ENCODE results near the gene EHBP1L1. TPM values are rescaled to one million over a fixed set of nuclear protein-coding genes. Genes with fewer than 3 reads are reported as not detected.

EHBP1L1 gene
- total RNA-seq, 1 experiment from 2014 or later, result 105 TPM

DNA sequence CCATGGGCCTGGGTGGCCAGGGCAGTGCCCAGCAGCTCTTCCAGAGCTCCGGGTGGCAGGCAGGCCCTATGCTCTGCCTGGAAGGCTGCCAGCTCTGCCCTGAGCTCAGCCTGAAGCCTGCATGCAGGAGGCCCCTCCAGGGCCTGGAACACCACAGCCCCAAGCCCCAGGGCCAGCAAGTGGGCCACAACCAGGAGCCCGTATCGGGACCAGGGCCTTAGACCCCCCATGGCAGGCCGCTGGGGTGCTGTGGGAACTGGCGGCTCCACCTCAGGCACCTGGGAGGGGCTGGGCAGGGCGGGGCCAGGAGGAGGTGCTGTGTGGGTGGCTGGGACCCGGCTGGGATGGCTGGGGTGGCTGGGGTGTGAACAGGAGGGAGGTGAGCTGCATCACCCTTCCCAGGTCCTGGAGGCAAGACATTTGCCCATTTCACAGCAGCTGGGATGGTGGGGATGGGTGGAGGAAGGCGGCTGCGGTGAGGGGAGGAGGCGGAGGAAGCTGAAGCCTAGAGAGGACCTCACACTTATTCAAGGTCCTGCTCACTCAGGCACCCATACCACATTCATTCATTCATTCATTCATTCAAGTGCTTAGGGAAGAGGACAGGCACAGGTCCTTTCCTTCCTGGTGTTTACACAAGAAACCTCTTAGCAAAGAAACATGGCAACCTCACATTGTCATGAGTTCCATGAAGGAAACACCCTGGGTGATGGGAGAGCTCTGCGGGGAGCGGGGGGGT lies 19.9 kb downstream of the EHBP1L1 start, which contains the start of gene KCNK7:
KCNK7 (minus strand) TSS at position 258 of the 739 bp plus-strand sequence; CDS start at position 230, 28 bp downstream.
- Histone ChIP-seq H3K36me3 (ENCODE audit: control insufficient read depth in 1 of 2, insufficient read depth in 2 of 2, low read length in 2 of 2) (peaks cover 0 to 6% of the 10 kb centered on the region in 2 experiments; a peak in 1 of 4 replicates), H3K27me3 (ENCODE audit: insufficient read depth, low read length) (no peaks in the 10 kb centered on the region), H3K79me2 (ENCODE audit: insufficient read depth, low read length) (no peaks in the 10 kb centered on the region), H2AFZ (ENCODE audit: low read depth, low read length, poor library complexity, severe bottlenecking) (no peak within 1 kb of the TSS), H3K4me2 (ENCODE audit: low read length) (peak within 1 kb of the TSS; percentile 36), H4K20me1 (ENCODE audit: insufficient read depth) (no peaks in the 10 kb centered on the region), H3K4me1 (ENCODE audit: control insufficient read depth in 1 of 2, insufficient read depth in 2 of 2, low read length in 2 of 2) (peaks cover 12 to 19% of the 10 kb centered on the region in 2 experiments), H3K4me3 (replicated peaks in 1 of 2; ENCODE audit: low read depth in 1 of 2, low read length in 2 of 2) (no peak within 1 kb of the TSS), H3K9ac (ENCODE audit: low read length) (no peak within 1 kb of the TSS), H3K9me3 (ENCODE audit: control insufficient read depth in 1 of 2, insufficient read depth in 1 of 2, low read depth in 1 of 2, low read length in 2 of 2) (no peaks in the 10 kb centered on the region), H3K27ac (ENCODE audit: low read depth, low read length) (no peak within 1 kb of the TSS; the same call in 1 of the 2 replicates), H3K9me2 (ENCODE audit: insufficient read depth) (no peaks in the 10 kb centered on the region)
- ChIA-PET POLR2A (no interaction called here), RAD21 (ENCODE audit: low non-redundant PET in 1 of 2, low total read pairs in 2 of 2, uncharacterized antibody in 2 of 2, unreplicated experiment in 2 of 2) (no interaction called here), CTCF (interaction anchor here (3.5 kb wide), 1 partner anchor 54 kb away, joined by 28 read pairs; no protein-coding TSS in a partner anchor)
- DNase-seq (ENCODE audit: low read depth, low spot score) (no peak), ATAC-seq (peak; percentile 63)
- BruUV-seq (replicated peaks), result no TSS peak
- TF ChIP-seq EZH2phosphoT487 (IDR thresholded peaks at IDR 0.05; ENCODE audit: borderline replicate concordance) (no peak), POLR2AphosphoS5 (IDR thresholded peaks at IDR 0.05; ENCODE audit: low read depth, low read length) (no peak), RAD21 (IDR thresholded peaks at IDR 0.05; ENCODE audit: low read depth) (no peak), ZFX (IDR thresholded peaks at IDR 0.05) (no peak), ZNF274 (IDR thresholded peaks at IDR 0.05; ENCODE audit: low read depth, low read length) (no peak)
- intact Hi-C loops (cut with micrococcal nuclease), result no loop called here

DNA sequence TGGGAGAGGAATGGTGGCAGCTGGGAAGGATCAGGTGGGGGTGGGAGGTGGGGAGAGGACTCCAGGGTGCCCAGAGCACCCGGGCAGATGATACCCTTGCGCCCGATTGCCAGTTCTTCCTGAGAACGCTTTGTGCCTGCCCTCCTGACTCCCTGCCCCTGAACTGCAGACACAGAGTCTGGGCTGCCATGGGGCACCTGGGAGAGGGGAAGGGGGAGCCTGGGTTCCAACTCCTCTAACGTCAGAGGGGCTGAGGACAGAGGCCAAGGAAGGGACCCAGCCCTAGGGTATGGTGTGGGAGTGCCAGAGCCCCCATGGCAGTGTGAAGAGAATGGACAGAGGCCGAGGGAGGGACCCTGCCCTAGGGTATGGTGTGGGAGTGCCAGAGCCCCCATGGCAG lies 20.7 kb downstream of the EHBP1L1 start:
- BruUV-seq (replicated peaks), result no TSS peak
- ChIA-PET RAD21 (ENCODE audit: low non-redundant PET in 1 of 2, low total read pairs in 2 of 2, uncharacterized antibody in 2 of 2, unreplicated experiment in 2 of 2) (no interaction called here), POLR2A (no interaction called here), CTCF (no interaction called here)
- ATAC-seq (no peak), DNase-seq (ENCODE audit: low read depth, low spot score) (no peak)
- Histone ChIP-seq H3K27ac (ENCODE audit: low read depth, low read length) (no peak overlapping the region), H3K79me2 (ENCODE audit: insufficient read depth, low read length) (no peaks in the 10 kb centered on the region), H2AFZ (ENCODE audit: low read depth, low read length, poor library complexity, severe bottlenecking) (no peak overlapping the region), H3K9me3 (ENCODE audit: control insufficient read depth in 1 of 2, insufficient read depth in 1 of 2, low read depth in 1 of 2, low read length in 2 of 2) (no peaks in the 10 kb centered on the region), H3K9ac (ENCODE audit: low read length) (no peak overlapping the region), H3K36me3 (ENCODE audit: control insufficient read depth in 1 of 2, insufficient read depth in 2 of 2, low read length in 2 of 2) (peaks cover 0 to 6% of the 10 kb centered on the region in 2 experiments; a peak in 1 of 4 replicates), H3K27me3 (ENCODE audit: insufficient read depth, low read length) (no peaks in the 10 kb centered on the region), H3K4me2 (ENCODE audit: low read length) (no peak overlapping the region), H3K9me2 (ENCODE audit: insufficient read depth) (no peaks in the 10 kb centered on the region), H3K4me3 (replicated peaks in 1 of 2; ENCODE audit: low read depth in 1 of 2, low read length in 2 of 2) (no peak overlapping the region), H4K20me1 (ENCODE audit: insufficient read depth) (no peaks in the 10 kb centered on the region), H3K4me1 (ENCODE audit: control insufficient read depth in 1 of 2, insufficient read depth in 2 of 2, low read length in 2 of 2) (peaks cover 12 to 19% of the 10 kb centered on the region in 2 experiments)
- intact Hi-C loops (cut with micrococcal nuclease), result no loop called here
- TF ChIP-seq, protein P1, sequence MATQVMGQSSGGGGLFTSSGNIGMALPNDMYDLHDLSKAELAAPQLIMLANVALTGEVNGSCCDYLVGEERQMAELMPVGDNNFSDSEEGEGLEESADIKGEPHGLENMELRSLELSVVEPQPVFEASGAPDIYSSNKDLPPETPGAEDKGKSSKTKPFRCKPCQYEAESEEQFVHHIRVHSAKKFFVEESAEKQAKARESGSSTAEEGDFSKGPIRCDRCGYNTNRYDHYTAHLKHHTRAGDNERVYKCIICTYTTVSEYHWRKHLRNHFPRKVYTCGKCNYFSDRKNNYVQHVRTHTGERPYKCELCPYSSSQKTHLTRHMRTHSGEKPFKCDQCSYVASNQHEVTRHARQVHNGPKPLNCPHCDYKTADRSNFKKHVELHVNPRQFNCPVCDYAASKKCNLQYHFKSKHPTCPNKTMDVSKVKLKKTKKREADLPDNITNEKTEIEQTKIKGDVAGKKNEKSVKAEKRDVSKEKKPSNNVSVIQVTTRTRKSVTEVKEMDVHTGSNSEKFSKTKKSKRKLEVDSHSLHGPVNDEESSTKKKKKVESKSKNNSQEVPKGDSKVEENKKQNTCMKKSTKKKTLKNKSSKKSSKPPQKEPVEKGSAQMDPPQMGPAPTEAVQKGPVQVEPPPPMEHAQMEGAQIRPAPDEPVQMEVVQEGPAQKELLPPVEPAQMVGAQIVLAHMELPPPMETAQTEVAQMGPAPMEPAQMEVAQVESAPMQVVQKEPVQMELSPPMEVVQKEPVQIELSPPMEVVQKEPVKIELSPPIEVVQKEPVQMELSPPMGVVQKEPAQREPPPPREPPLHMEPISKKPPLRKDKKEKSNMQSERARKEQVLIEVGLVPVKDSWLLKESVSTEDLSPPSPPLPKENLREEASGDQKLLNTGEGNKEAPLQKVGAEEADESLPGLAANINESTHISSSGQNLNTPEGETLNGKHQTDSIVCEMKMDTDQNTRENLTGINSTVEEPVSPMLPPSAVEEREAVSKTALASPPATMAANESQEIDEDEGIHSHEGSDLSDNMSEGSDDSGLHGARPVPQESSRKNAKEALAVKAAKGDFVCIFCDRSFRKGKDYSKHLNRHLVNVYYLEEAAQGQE (IDR thresholded peaks at IDR 0.05; ENCODE audit: low read depth), result no peak
- TF ChIP-seq, protein P2, sequence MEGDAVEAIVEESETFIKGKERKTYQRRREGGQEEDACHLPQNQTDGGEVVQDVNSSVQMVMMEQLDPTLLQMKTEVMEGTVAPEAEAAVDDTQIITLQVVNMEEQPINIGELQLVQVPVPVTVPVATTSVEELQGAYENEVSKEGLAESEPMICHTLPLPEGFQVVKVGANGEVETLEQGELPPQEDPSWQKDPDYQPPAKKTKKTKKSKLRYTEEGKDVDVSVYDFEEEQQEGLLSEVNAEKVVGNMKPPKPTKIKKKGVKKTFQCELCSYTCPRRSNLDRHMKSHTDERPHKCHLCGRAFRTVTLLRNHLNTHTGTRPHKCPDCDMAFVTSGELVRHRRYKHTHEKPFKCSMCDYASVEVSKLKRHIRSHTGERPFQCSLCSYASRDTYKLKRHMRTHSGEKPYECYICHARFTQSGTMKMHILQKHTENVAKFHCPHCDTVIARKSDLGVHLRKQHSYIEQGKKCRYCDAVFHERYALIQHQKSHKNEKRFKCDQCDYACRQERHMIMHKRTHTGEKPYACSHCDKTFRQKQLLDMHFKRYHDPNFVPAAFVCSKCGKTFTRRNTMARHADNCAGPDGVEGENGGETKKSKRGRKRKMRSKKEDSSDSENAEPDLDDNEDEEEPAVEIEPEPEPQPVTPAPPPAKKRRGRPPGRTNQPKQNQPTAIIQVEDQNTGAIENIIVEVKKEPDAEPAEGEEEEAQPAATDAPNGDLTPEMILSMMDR (IDR thresholded peaks at IDR 0.05 in 2 of 3, conservative IDR thresholded peaks at IDR 0.05 in 1 of 3; ENCODE audit: borderline replicate concordance in 1 of 3, insufficient read depth in 1 of 3, low read depth in 2 of 3, low read length in 2 of 3), result no peak
- TF ChIP-seq FOSL1 (IDR thresholded peaks at IDR 0.05; ENCODE audit: low read depth) (no peak), POLR2A (IDR thresholded peaks at IDR 0.05; ENCODE audit: borderline replicate concordance, extremely low read depth, insufficient read depth, insufficient read length) (no peak), SRF (IDR thresholded peaks at IDR 0.05; ENCODE audit: low read depth) (no peak), SIN3A (IDR thresholded peaks at IDR 0.05; ENCODE audit: low read depth) (no peak), SP1 (IDR thresholded peaks at IDR 0.05; ENCODE audit: low read depth) (no peak), TCF7L2 (IDR thresholded peaks at IDR 0.05; ENCODE audit: borderline replicate concordance, extremely low read depth, insufficient read depth, insufficient read length) (no peak), EZH2 (IDR thresholded peaks at IDR 0.05) (no peak), JUND (IDR thresholded peaks at IDR 0.05) (no peak), ZFX (IDR thresholded peaks at IDR 0.05) (no peak), EZH2phosphoT487 (IDR thresholded peaks at IDR 0.05; ENCODE audit: borderline replicate concordance) (no peak)
